Measurements from ENCODE around the gene SYNRG.
"Not testable (repeated sequence)": the region's sequence is repeated elsewhere in the genome, so short reads cannot be mapped to it uniquely, and the experiment has no call there.

Gene SYNRG

GRCh38 chr17:37609170-37610040, at the start of gene SYNRG:
Gene SYNRG, minus strand, starts transcription at chr17:37609418. Its CDS starts 63 bp downstream, at chr17:37609355.
- DNase-seq = peak; percentile 71 to 92

DNA sequence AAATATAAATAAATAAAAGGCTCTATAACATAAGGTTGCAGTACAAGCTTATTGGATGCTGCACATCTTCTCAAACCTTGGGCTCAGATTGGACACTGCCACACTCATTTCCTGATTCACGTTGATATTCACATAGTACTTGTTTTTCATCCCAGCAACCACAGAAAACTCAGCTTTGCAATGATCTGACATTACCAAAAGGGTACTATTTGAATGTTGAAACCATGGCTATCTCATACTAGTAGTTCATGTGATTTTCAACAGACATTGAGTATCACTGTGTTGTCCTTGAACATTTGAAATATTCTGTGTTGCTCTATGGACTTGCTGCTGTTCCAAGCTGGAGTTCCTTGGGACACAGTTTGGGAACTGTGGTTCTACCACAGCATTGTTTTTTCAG, 48.0 kb upstream of the SYNRG start:
- DNase-seq = no peak

- DNase-seq = no peak
Observed at GRCh38 chr17:37651849-37652248, 42.6 kb upstream of the SYNRG start.

- no peak for DNase-seq
Observed at GRCh38 chr17:37650419-37651003, 41.3 kb upstream of the SYNRG start.

DNA sequence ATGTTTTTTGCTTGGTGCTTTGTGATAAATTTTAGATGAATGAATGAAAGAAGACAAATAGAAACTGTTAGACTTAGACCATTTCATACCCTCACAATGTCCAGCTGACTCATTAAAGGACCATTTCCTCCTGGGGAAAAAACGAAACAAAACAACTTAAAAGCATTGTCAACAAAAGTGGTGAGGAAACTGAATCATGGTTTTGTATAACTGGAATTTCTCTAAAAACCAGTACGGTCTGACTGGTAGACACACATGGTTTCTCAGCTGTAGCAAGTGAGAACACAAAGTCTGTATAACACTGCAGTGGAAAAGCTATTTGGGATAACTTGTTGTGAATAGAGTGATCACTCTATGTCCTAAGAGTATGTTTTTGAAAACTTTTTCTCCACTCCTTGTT, 39.3 kb upstream of the SYNRG start:
- no peak for DNase-seq

DNA sequence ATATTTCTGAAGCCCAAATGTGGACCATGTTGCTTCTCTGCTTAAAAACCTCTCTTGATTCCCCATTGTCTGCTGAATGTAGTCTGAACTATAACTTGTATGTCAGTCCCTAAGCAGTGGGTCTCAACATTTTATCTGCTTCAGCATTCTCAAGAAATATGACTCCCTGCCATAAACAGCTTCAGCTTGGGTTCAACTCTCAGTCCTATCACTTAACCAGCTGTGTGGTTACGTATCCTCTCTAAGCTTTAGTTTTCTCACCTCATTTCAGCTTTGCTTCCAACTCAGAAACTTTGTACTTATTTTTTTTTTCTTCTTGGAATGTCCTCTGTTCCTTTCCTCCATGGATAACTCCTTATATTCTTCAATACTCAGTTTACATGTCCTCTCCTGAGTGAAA, 38.6 kb upstream of the SYNRG start:
- no peak for DNase-seq

- DNase-seq = no peak
Observed at GRCh38 chr17:37643869-37644268, 34.7 kb upstream of the SYNRG start.

- DNase-seq = peak; percentile 63 to 83
Observed at GRCh38 chr17:37643118-37643766, 34.0 kb upstream of the SYNRG start, which contains the start of gene DDX52. Gene DDX52, minus strand, starts transcription at chr17:37643446. Its CDS starts 26 bp downstream, at chr17:37643420.

- DNase-seq = no peak
Observed at GRCh38 chr17:37642681-37643080, 33.5 kb upstream of the SYNRG start.

- DNase-seq = no peak
Observed at GRCh38 chr17:37640015-37640414, 30.8 kb upstream of the SYNRG start.

GRCh38 chr17:37637956-37638355, 28.7 kb upstream of the SYNRG start:
- no peak for DNase-seq

GRCh38 chr17:37616430-37616829, 7.2 kb upstream of the SYNRG start:
- not testable (repeated sequence) for DNase-seq

GRCh38 chr17:37614823-37615222, 5.6 kb upstream of the SYNRG start:
- no peak for DNase-seq

- DNase-seq = no peak
Observed at GRCh38 chr17:37614391-37614790, 5.2 kb upstream of the SYNRG start.

DNA sequence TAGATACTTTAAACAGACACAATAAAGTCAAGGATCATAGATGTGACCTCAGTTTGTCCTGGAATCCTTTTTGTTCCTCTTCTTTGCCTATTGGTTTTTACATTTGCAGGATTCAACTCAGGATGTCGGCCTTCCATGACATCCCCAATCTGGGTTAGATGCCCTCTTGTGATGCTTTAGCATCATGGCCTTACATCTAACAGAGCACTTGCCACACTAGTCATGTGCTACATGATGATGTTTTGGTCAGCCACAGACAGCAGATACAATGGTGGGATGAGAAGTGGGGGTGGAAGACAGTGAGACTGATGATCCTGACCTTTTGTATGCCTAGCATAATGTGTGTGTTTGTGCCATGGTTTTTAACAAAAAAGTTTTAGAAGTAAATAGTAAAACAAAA, 1.8 kb upstream of the SYNRG start:
- DNase-seq = no peak

DNA sequence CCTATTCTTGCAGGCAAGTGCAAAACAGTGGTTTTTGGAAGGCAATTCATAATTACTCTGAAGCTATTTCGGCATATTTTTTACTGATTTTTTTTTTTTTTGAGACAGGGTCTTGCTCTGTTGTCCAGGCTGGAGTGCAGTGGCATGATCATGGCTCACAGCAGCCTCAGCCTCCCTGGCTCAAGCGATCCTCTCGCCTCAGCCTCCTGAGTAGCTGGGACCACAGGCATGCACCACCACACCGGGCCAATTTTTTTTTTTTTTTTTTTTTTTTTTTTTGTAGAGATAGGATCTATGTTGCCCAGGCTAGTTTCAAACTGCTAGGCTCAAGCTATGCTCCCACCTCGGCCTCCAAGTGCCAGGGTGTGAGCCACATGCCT, 813 bp upstream of the SYNRG start:
- not testable (repeated sequence) for DNase-seq

- peak; percentile 47 to 65 for DNase-seq
Observed at GRCh38 chr17:37608351-37609169, 658 bp downstream of the SYNRG start.

DNA sequence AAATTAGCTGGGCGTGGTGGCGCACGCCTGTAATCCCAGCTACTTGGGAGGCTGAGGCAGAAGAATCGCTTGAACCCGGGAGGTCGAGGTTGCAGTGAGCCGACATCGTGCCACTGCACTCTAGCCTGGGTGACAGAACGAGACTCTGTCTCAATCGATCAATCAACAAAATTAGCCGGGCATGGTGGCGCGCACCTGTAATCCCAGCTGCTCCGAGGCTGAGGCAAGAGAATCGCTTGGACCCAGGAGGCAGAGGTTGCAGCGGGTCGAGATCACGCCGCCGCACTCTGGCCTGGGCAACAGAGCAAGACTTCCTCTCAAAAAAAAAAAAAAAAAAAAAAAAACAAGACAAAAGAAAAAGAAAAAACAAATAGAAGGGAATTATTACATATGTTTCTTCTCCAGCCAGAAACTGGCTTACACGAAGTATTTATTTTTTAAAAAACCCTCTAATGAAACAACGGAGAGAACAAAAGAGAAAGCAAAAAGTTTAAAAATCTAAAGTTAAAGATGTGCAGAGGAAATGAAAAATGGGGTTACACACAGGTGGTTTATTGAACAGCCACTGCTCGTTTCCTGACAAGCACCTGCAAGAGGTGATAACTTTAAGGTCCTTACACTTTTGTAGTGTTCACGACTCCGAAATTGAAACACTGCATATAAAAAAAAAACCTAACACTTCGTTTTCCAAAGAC, 1.4 kb downstream of the SYNRG start:
- no peak for DNase-seq

DNA sequence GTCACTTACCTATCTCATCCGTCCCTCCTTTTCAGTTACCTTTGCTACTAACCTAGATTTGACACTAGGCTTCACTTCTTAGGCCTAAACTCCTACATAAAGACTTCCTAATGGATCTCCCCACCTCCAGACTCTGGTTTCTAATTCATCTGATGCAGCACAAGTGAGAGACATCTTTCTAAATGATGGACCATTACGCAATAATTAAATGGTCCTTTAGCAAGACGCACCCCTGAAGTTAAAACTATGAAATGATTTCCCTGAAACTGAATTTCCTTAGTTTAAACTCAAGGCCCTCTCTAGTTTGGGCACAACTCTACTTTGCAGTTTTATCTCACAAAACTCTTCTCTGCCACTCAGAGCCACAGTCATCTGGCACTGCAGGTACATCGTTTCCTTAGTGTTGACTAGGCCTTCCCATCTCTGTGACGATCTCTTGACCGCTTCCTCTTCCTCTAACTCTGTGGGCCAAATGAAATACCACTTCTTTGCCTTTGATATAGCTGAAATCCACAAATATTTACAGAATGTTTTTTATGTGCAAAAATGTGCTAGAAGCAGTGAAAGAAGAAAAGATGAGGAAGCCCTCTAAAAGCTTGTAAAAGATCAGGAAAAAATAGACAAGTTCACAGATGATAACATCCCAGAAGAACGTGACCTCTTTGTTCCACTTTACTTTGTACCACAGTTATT, 3.3 kb downstream of the SYNRG start:
- peak in 1 of 2 donors; percentile 7 for DNase-seq

GRCh38 chr17:37605081-37605480, 4.1 kb downstream of the SYNRG start:
- no peak for DNase-seq

- DNase-seq = no peak
Observed at GRCh38 chr17:37604556-37604955, 4.7 kb downstream of the SYNRG start.

DNA sequence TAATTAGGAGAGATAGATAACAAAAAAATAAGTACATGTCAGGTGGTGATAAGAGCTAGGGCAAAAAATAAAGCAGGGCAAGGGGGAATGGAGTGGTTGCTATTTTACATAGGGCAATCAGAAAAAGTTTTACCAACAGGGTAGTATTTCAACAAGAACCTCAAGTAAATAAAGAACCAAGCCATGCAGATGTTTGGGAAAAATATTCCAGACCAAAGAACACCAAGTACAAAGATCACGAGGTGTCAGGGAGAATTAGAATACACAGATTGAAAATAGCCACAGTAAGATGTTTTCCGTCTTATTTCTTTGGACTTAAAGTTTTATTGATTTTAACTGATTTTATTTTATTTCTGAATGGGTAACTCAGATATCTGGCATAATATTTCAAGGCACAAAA, 11.1 kb downstream of the SYNRG start:
- no peak for DNase-seq

Data from bone marrow (tissue), 2 donors.